Loucy (cell line): Measurements from ENCODE around the gene GGPS1.
A peak's percentile ranks its signal among the peaks of the same experiment; 100 is the strongest.

Source experiments
- H2AFZ ChIP-seq: fragments of 200-600 bp; sonication (generic); 2 replicates; pipeline ENCODE4 v1.6.0; 2016; ENCODE audit warnings: antibody characterized with exemption, mild to moderate bottlenecking, low read length, moderate library complexity
- H3F3A ChIP-seq: fragments of 200-600 bp; 2 replicates; pipeline ENCODE4 v1.6.0; 2016; ENCODE audit warnings: antibody characterized with exemption, low read depth, mild to moderate bottlenecking
- H3K27me3 ChIP-seq: fragments of 200-600 bp; sonication (generic); 2 replicates; pipeline ENCODE4 v1.6.1; 2014; ENCODE audit warnings: low read length, mild to moderate bottlenecking; ENCODE audit not compliant: insufficient read depth, poor library complexity, severe bottlenecking
- H3K36me3 ChIP-seq: fragments of 200-600 bp; sonication (generic); 2 replicates; pipeline ENCODE4 v1.6.1; 2016; ENCODE audit warnings: low read length; ENCODE audit not compliant: insufficient read depth
- H3K4me1 ChIP-seq: fragments of 200-600 bp; sonication (generic); 2 replicates; pipeline ENCODE4 v1.5.1; 2014; ENCODE audit warnings: low read length, mild to moderate bottlenecking; ENCODE audit not compliant: insufficient read depth, poor library complexity, severe bottlenecking
- H3K4me2 ChIP-seq: fragments of 200-600 bp; sonication (generic); 2 replicates; pipeline ENCODE4 v1.6.0; 2014; ENCODE audit warnings: antibody characterized with exemption, low read length, low read depth, mild to moderate bottlenecking; ENCODE audit not compliant: poor library complexity, severe bottlenecking
- H3K4me3 ChIP-seq: fragments of 200-600 bp; sonication (generic); 2 replicates; pipeline ENCODE4 v1.5.1; 2014; ENCODE audit warnings: low read length, mild to moderate bottlenecking, mixed read lengths; ENCODE audit not compliant: poor library complexity, severe bottlenecking
- H3K79me2 ChIP-seq: fragments of 200-600 bp; sonication (generic); 2 replicates; pipeline ENCODE4 v1.6.1; 2014; ENCODE audit warnings: low read length; ENCODE audit not compliant: insufficient read depth
- H3K9ac ChIP-seq: fragments of 200-600 bp; sonication (generic); 2 replicates; pipeline ENCODE4 v1.6.0; 2014; ENCODE audit warnings: mild to moderate bottlenecking, low read depth, low read length, moderate library complexity; ENCODE audit not compliant: poor library complexity, severe bottlenecking
- H3K9me2 ChIP-seq: fragments of 200-600 bp; sonication (generic); replicated peaks from 2 replicates; pipeline ENCODE4 v1.6.1; 2016; ENCODE audit warnings: low read depth, low read length, mixed read lengths
- H3K9me3 ChIP-seq: fragments of 200-600 bp; sonication (generic); 2 replicates; pipeline ENCODE4 v1.6.1; 2014; ENCODE audit warnings: mild to moderate bottlenecking, antibody characterized with exemption, low read length, low read depth; ENCODE audit not compliant: insufficient read depth
- H4K20me1 ChIP-seq: fragments of 200-600 bp; sonication (generic); 2 replicates; pipeline ENCODE4 v1.6.0; 2014; ENCODE audit warnings: antibody characterized with exemption, low read length, mild to moderate bottlenecking; ENCODE audit not compliant: insufficient read depth, poor library complexity, severe bottlenecking
- CTCF ChIP-seq: fragments of 200-600 bp; sonication (generic); conservative IDR thresholded peaks from 2 replicates; pipeline ENCODE4 v1.5.1; 2014; ENCODE audit warnings: mild to moderate bottlenecking, antibody characterized with exemption, low read length
- EZH2phosphoT487 ChIP-seq: fragments of 200-600 bp; IDR thresholded peaks from 2 replicates; pipeline ENCODE4 v1.6.1; 2018; ENCODE audit warnings: antibody characterized with exemption, mild to moderate bottlenecking, moderate library complexity, borderline replicate concordance

The GGPS1 gene

GRCh38 chr1:235315735-235316134 is 12.6 kb upstream of the GGPS1 start:
- peaks cover 98% of the 10 kb centered on the region for H3K79me2 ChIP-seq
- no peak overlapping the region for H3K4me2 ChIP-seq
- TF ChIP-seq EZH2phosphoT487 (no peak), CTCF (no peak; the same call in 1 of the 2 replicates)
- H4K20me1 ChIP-seq: peaks cover 90% of the 10 kb centered on the region
- peaks cover 20% of the 10 kb centered on the region for H3K4me1 ChIP-seq
- no peaks in the 10 kb centered on the region for H3K9me2 ChIP-seq
- no peak overlapping the region for H3K9ac ChIP-seq
- H3K9me3 ChIP-seq: no peaks in the 10 kb centered on the region
- H3K36me3 ChIP-seq: peaks cover 23% of the 10 kb centered on the region
- H2AFZ ChIP-seq: no peak overlapping the region
- no peaks in the 10 kb centered on the region for H3K27me3 ChIP-seq
- no peak overlapping the region for H3K4me3 ChIP-seq
- no peaks in the 10 kb centered on the region for H3F3A ChIP-seq

GRCh38 chr1:235317168-235317567 is 11.2 kb upstream of the GGPS1 start:
- H3K4me2 ChIP-seq: no peak overlapping the region
- no peak overlapping the region for H2AFZ ChIP-seq
- no peaks in the 10 kb centered on the region for H3K9me2 ChIP-seq
- peaks cover 89% of the 10 kb centered on the region for H4K20me1 ChIP-seq
- no peaks in the 10 kb centered on the region for H3F3A ChIP-seq
- no peak overlapping the region for H3K9ac ChIP-seq
- H3K4me3 ChIP-seq: no peak overlapping the region
- peaks cover 26% of the 10 kb centered on the region for H3K4me1 ChIP-seq
- peaks cover 98% of the 10 kb centered on the region for H3K79me2 ChIP-seq
- no peaks in the 10 kb centered on the region for H3K27me3 ChIP-seq
- TF ChIP-seq EZH2phosphoT487 (no peak), CTCF (no peak)
- peaks cover 20% of the 10 kb centered on the region for H3K36me3 ChIP-seq
- no peaks in the 10 kb centered on the region for H3K9me3 ChIP-seq

DNA sequence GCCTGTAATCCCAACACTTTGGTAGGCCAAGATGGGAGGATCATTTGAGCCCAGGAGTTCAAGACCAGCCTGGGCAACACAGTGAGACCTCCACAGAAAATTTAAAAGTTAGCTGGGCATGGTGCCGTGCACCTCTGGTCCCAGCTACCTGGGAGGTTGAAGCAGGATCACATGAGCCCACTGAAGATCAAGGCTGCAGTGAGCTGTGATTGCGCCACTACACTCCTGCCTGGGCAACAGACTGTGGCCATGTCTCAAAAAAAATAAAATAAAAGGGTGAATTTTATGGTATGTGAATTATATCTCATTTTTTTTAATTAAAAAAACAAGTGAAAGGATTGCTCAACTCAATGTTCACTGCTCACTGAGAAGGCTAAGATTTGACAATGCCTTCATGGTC is 9.1 kb upstream of the GGPS1 start:
- Histone ChIP-seq H3K79me2 (peaks cover 98% of the 10 kb centered on the region), H3K4me1 (peaks cover 38% of the 10 kb centered on the region), H3K9me3 (no peaks in the 10 kb centered on the region), H3K4me3 (no peak overlapping the region), H2AFZ (no peak overlapping the region), H3K27me3 (no peaks in the 10 kb centered on the region), H3K9ac (no peak overlapping the region), H3K36me3 (peaks cover 20% of the 10 kb centered on the region; the same call in 1 of the 2 replicates), H4K20me1 (peaks cover 89% of the 10 kb centered on the region), H3K4me2 (peak overlapping the region; percentile 35), H3F3A (no peaks in the 10 kb centered on the region), H3K9me2 (no peaks in the 10 kb centered on the region)
- no peak for TF ChIP-seq CTCF
- no peak for TF ChIP-seq EZH2phosphoT487
